Hematopoietic multipotent progenitor cell treated with erythropoietin and hydrocortisone succinate and interleukin-3 and kit ligand, for 17 days (in vitro differentiated cells): Measurements from ENCODE around the gene PTPRO.

ENCODE experiments used
- DNase-seq: peaks from one replicate; pipeline ENCODE4 v3.0.0-alpha.2; 2015; ENCODE audit warnings: low spot score

The PTPRO gene

DNA sequence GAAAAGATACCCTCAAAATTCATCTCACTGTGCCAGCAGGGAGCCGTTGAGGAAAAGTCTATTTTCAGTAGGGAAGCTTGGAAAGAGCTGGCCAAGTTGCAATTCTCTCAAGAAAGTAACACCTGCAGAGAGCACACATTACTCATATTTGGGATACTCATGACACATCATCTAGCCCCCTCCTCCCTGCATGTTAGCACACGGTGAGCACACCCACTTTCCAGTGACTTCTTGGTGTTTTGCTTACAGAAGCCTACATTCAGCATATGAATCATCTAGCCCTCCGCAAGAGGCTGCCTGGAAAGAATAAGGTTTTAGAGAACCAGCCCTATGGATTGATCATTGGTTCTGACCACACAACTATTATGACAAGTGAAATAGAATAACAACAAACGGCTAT, 124.5 kb downstream of the PTPRO start:
- no peak for DNase-seq

GRCh38 chr12:15453613-15454012, 131.3 kb downstream of the PTPRO start:
- no peak for DNase-seq

DNA sequence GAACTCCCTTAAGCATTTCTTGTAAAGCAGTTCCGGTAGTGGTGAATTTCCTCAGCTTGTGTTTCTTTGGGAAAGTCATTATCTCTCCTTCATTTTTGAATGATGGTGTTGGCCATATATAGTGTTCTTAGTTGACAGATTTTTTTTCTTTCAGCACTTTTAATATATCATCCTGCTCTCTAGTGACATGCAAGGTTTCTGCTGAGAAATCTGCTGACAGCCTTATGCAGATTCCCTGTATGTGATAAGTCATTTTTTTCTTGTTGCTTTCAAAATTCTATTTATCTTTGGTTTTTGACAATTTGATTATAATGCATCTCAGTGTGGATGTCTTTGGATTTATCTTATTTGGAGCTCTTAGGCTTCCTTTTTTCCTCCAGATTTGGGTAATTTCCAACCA, 135.7 kb downstream of the PTPRO start:
- no peak for DNase-seq

DNA sequence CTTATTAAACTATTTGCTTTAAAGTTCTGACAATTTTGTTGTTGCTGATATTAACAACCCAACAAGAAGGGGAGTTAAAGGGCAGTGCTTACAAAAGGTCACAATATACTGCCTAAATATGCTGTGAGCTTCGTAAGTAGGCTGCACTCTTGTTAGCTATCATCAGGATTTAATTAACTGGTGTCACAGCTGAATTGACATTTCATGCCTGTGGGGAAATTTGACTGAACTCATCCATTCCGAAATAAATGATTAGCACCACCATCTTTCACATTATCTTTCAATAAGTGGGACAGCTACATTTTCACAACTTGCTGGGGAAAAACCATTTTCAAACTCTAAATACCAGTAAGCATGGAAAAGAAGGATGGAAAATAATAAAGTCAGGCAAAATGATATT, 146.6 kb downstream of the PTPRO start:
- no peak for DNase-seq

DNA sequence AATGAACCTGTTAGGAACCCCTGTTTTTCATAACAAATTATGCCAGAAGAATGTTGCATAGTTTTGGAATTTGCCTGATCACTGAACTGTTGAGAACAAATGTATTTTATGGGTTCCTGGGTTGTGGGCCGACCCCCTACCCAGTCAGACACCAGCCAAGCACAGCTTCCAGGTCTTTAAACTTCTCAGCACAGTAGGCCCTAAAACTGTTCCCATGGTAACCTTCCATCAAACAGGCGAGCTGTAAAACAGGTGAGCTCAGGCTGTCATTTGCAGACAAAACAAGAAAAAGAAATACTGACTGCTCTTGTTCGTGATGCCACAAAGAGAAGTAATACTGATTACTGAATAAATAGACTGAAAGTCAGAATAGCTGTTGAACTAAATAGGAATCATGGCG, 147.0 kb downstream of the PTPRO start:
- no peak for DNase-seq

DNA sequence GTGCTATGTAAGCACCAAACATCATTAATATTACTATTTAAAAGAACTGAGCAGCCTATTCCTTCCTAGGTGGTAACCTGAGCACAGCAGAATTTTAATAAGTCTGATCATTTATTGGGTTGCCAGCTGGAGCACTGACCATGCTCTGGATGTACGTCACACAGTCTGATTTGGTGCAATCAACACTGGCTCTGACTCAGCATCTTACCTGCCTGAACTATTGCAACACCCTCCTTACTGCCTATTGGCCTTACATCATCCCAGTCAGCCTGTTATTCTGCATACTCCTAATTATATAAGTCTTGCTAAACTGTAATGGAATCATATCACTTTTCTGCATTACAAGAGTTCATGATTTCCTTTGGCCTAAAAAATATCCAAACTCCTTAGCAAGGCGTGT, 149.7 kb downstream of the PTPRO start:
- no peak for DNase-seq

GRCh38 chr12:15474766-15475165, 152.5 kb downstream of the PTPRO start:
- no peak for DNase-seq

DNA sequence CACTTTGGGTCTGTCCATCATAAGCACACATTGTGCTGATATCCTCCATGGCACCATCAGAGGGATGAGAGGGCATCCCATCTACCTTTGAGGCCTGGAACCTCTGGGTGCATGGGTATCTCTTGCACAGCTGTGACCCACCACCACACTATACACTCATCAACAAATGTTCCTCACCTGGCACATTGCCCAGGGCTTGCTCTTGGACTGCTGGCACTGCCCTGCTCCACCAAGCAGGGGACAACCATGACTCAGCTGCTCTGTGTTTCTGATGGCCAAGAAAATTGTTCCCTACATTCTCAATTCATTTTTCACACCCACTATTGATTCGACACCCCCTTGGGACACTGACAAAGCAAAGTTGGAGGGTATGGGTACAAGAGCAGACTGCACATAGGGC, 155.5 kb downstream of the PTPRO start:
- DNase-seq, result no peak

DNA sequence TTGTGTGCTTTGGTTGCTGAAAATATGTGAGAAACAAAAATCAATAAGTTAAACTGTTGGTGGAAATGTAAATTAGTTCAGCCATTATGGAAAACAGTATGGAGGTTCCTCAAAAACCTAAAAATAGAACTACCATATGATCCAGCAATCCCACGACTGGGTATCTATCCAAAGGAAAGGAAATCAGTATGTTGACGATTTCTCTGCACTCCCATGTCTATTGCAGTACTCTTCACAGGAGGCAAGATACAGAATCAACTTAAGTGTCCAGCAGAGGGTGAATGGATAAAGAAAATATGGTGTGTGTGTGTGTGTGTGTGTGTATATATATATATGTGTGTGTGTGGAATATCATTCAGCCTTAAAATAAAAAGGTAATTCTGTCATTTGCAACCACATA, 159.5 kb downstream of the PTPRO start:
- no peak for DNase-seq

GRCh38 chr12:15485466-15485865, 163.2 kb downstream of the PTPRO start:
- DNase-seq, result no peak

DNA sequence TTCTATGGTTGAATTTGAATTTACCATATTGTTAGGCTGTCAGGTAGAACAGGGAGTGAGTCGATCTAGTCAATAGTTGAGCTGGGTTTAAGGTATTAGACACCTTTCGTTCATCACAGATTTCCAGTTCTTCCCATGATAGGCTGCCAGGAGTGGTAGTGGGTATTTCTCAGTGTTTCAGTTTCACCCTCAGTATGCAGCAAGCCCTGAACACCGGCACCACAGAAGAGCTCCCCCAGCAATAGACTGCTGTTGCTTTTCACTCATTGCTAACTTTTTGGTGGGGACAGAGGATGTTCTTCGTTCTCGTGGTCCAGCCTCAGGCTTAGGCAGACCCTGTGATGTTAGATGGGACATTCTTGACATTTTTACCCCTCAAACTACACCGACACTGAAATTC, 164.6 kb downstream of the PTPRO start:
- DNase-seq, result no peak

- DNase-seq, result no peak
Observed at GRCh38 chr12:15488481-15488880, 166.2 kb downstream of the PTPRO start.

DNA sequence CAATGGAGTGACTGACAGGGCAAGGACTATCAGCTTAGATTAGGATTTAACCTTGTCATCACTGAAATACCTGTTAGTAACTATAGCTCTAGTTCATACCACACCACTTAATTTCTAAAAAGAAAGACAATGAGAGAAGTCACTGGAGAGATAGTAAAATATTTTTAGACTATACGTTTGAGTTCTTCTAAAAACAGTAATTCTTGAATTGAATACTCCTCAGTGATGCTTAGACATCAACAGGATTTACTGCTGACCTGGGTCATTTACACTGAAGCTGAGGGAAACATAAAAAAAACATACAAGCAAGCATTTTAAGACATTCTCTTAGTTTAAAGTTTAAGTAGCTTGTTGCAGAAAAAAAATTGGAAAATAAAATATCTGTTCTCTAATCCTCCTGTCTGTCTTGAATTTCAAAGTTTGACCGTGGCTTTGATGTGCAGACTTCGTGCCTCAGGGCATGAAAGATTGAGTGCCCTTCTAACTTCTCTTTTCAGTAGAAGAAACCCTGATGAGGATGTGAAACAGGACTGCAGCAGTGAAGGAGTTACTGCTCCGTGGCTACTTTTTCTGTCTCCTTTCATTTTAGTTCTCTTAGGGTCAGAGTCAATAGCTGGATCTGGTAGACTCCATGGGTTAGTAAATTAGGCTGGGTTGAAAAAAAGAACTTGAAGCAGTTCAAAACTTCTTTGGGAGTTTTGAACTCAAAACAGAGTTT, 172.2 kb downstream of the PTPRO start:
- DNase-seq, result no peak

DNA sequence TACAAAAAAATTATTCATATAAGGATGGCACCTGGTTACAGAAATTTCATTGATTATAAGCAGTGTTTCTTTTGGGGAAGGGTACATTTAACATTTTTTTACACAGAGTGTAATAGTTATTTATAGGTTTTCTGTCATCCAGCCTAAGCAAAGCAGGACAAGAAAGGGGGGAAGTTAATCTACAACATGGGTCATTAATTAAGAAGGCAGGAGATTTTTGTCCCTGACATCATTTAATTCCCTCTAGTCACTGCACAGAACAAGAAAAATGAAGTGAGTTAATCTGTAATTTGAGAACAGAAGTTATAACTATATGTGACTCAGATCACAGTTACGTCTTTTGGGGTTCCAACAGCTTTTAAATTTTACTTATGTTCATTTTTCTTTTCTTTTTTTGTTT, 173.4 kb downstream of the PTPRO start:
- DNase-seq, result no peak

DNA sequence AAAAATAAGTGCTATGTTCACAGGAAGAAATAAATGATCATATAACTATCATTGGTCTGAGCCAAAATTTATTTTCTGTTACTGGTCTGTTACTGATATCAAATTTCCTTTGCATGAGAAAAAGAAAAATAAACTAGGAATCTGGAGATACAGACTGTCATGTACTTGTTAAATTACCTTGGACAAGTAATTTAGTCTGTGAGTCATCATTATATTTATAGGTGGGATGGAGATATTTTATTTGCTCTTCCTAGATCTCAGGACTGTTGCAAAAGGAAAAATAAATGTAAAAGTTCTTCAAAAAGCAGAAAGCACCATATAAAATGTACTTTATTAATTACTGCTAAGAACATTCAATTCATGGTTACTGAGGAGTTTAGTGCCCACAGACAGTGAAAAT, 174.4 kb downstream of the PTPRO start:
- no peak for DNase-seq

GRCh38 chr12:15497671-15498292, 175.5 kb downstream of the PTPRO start:
- DNase-seq, result no peak

DNA sequence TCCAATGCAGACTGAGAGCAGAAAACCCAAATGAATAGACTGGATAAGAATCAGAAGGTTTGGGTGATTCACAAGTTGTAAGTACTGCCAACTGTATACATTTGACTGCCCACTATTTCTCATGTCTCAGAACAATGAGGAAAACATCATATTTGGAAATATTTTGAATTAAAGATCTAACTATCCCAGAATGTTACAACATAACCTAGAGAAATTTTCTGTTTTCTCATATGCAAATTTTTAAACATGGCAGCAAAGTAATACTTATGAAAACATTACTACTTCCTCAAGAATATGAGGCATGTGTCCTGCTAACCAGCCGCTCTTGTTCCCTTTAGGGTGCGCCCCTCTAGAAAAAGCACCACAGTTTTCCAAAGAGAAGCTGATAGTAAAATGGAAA, 179.9 kb downstream of the PTPRO start:
- no peak for DNase-seq

- no peak for DNase-seq
Observed at GRCh38 chr12:15505616-15506015, 183.3 kb downstream of the PTPRO start.

DNA sequence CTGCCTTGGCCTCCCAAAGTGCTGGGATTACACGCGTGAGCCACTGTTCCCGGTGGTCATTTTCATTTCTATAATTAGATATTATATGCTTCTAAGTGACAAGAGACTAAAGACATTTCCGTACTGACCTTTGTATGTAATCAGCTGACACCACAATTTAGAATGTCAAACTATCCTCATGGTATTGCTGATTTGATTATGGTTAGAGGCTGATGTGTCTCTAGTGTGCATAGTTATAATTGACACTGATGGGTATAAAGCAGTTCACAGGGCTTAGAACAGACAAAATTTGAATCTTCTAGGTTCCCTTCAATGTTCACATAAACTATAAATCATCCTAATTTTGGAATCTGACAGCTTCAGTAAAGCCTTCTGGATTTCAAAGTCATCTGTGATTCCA, 192.7 kb downstream of the PTPRO start:
- DNase-seq, result no peak

- DNase-seq, result no peak
Observed at GRCh38 chr12:15520083-15520482, 197.8 kb downstream of the PTPRO start.

DNA sequence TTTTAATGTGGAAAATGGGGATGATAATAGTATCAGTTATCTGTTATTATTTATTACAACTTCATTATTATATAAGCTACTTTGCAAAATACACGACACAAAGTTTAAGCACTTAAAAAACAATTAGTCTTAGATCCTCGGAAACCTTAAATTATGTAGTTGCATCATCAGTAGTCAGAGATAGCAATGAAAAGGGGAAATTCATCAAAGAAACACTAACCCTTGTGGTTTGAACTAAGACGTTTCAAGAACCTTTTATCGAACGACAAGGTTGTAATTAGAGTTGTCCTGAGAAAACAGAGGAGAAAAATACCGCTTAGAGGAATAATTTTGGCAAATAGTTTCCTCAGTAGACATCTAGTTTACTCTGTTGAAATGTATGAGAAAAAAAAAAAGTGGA, 198.5 kb downstream of the PTPRO start:
- no peak for DNase-seq

DNA sequence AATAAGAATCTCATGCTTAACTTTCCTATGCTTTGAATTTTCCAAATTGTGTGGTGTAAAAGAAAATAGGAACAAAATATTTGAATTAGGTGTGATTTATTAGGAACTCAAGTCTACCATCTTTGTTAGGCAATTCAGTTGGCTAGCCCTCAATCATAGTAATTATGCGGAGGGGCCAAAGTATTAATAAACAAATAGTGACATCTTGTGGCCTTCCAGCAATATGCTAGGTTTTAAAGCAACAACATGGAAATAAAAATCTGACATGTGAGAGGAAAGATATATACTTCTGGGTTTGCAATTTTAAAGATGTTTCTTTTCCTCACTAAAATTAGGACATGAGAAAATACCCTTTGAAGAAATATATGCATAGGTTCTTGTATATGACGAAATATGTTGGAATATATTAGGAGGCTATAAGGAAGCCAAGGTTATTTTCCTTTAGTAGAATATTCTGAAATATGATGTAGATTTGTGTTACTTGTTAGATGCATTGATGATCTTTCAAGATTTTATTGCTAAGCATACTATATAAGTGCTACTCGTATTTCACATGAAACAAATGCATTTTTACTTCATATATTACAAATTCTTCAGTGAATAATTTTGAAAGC, 200.4 kb downstream of the PTPRO start:
- DNase-seq, result no peak

DNA sequence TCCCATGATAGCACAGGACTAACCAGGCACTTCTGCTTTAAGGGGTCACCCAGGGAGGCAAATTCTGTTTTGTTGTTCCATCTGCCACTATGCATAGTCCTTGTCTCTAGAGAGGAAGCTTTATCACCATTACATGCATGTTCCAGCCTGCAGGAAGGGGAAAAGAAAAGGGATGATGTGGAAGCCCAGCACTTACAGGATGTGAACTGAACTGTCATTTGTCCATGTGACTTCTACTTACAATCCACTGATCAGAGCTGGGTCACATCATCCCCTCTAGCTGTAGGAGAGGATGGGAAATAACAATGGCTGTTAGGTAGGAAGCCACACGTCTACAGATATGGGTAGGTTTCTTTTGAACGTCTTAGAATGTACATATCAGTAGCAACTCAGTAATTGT, 203.1 kb downstream of the PTPRO start:
- no peak for DNase-seq

DNA sequence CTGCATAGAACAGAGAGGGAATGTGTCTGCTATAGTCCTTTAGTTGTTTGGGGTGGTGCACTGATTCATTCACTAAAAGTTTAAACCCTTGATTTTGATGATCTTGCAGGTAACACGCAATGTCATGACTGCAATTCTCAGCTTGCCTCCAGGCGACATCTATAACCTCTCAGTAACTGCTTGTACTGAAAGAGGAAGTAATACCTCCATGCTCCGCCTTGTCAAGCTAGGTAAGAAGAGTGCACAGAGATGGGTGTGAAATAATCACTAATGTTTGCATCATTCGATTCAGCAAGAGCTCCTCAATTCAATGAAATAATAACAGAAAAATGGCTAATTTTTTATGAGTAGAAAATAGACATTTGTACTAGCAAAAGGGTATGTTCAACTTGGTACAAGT, 203.7 kb downstream of the PTPRO start:
- no peak for DNase-seq
